Thoracic aorta (tissue), 2 donors: ENCODE measurements around the gene PBRM1. TPM values are rescaled to one million over a fixed set of nuclear protein-coding genes. Genes with fewer than 3 reads are reported as not detected.

Experiments
- ATAC-seq: fragments of 150-250 bp; one replicate; pipeline ENCODE4 v1.8.0; 2017; ENCODE audit warnings: low read depth; ENCODE audit not compliant: insufficient number of reproducible peaks, low FRiP score
- DNase-seq: peaks from one replicate; pipeline ENCODE4 v3.0.0-alpha.2; 2020; ENCODE audit warnings: low spot score
- H3K27ac ChIP-seq, 2 donors: fragments of 200-600 bp; sonication (generic); 1 replicate in 1 of 2; 2 replicates in 1 of 2; pipeline ENCODE4 v1.5.1; 2016; ENCODE audit warnings: mild to moderate bottlenecking in 2 of 2, moderate library complexity in 2 of 2
- H3K27me3 ChIP-seq: fragments of 200-600 bp; sonication (generic); replicated peaks from 2 replicates; pipeline ENCODE4 v1.6.0; 2016; ENCODE audit warnings: mild to moderate bottlenecking; ENCODE audit not compliant: insufficient read depth
- H3K36me3 ChIP-seq: fragments of 200-600 bp; sonication (generic); one replicate; pipeline ENCODE4 v1.5.1; 2016
- H3K4me1 ChIP-seq, 2 donors: fragments of 200-600 bp; sonication (generic); 1 replicate in 1 of 2; 2 replicates in 1 of 2; pipeline versions ENCODE4 v1.5.1 to v1.6.0; 2016; ENCODE audit warnings: low read depth in 2 of 2, mild to moderate bottlenecking in 1 of 2; ENCODE audit not compliant: control insufficient read depth in 1 of 2
- H3K4me3 ChIP-seq: fragments of 200-600 bp; sonication (generic); 2 replicates; pipeline ENCODE4 v1.5.1; 2016; ENCODE audit warnings: mild to moderate bottlenecking
- H3K9me3 ChIP-seq: fragments of 200-600 bp; sonication (generic); 2 replicates; pipeline ENCODE4 v1.5.1; 2016
- total RNA-seq, 2 donors: library from RNA; depleted of rRNA; stranded (reverse); fragments of >200 nt; gene quantifications; one replicate each; pipeline versions ENCODE4 v1.1.0 to v1.2.3, GENCODE V29; 2016
- TF ChIP-seq, protein P1 (sequence below): fragments of 200-600 bp; sonication (generic); IDR thresholded peaks from one replicate; pipeline ENCODE4 v1.5.1; 2019; ENCODE audit warnings: antibody characterized with exemption

PBRM1 gene
- total RNA-seq, 2 donors from 2014 or later = 84.5 to 87.2 TPM

DNA sequence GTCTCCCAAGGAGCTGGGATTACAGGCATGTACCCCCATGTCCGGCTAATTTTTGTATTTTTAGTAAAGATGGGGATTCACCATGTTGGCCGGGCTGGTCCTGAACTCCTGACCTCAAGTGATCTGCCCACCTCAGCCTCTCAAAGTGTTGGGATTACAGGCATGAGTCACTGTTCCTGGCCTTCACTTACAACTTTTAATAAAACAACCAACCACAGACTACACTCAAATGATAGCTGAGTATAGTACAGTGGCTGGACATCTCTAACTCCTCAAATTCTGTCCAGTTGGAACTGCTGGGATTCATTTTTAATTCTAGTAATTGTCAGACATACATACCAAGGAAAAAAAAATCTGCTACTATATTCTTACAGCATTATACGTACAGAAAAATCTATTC lies 71.0 kb downstream of the PBRM1 start:
- H3K4me3 ChIP-seq = no peak overlapping the region
- H3K36me3 ChIP-seq = peaks cover 47% of the 10 kb centered on the region
- TF ChIP-seq, protein P1, sequence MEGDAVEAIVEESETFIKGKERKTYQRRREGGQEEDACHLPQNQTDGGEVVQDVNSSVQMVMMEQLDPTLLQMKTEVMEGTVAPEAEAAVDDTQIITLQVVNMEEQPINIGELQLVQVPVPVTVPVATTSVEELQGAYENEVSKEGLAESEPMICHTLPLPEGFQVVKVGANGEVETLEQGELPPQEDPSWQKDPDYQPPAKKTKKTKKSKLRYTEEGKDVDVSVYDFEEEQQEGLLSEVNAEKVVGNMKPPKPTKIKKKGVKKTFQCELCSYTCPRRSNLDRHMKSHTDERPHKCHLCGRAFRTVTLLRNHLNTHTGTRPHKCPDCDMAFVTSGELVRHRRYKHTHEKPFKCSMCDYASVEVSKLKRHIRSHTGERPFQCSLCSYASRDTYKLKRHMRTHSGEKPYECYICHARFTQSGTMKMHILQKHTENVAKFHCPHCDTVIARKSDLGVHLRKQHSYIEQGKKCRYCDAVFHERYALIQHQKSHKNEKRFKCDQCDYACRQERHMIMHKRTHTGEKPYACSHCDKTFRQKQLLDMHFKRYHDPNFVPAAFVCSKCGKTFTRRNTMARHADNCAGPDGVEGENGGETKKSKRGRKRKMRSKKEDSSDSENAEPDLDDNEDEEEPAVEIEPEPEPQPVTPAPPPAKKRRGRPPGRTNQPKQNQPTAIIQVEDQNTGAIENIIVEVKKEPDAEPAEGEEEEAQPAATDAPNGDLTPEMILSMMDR = no peak
- H3K4me1 ChIP-seq = no peaks in the 10 kb centered on the region
- no peaks in the 10 kb centered on the region for H3K9me3 ChIP-seq
- H3K27ac ChIP-seq = no peak overlapping the region
- DNase-seq (no peak), ATAC-seq (no peak)
- H3K27me3 ChIP-seq = no peaks in the 10 kb centered on the region

DNA sequence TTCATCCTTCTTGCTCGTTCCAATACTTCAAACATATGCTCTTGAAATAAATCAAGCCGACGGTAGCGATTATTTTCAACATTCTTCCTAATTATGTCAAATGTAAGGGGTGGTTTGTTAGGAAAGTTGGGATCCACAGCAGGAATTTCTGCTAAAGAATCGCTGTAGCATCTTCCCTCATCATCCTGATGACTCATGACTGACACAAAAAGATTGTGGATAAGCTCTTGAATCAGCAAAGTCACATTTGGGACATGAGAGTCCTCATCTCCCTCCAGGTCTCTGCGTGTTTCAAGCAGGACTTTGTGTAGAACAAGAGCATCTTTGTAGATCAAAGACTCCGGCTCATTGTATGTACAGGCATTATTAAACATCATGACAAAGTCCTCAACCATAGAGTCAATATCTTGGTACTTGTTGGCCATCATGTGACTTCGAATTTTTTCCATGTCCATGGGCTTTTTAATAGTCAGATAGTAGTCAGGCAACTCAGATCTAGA lies 76.3 kb downstream of the PBRM1 start:
- TF ChIP-seq, protein P1 = no peak
- H3K27me3 ChIP-seq = no peaks in the 10 kb centered on the region
- H3K9me3 ChIP-seq = no peaks in the 10 kb centered on the region
- DNase-seq (no peak), ATAC-seq (no peak)
- peaks cover 0 to 3% of the 10 kb centered on the region in 2 donors for H3K4me1 ChIP-seq
- H3K4me3 ChIP-seq = no peak overlapping the region
- H3K36me3 ChIP-seq = peaks cover 38% of the 10 kb centered on the region
- no peak overlapping the region for H3K27ac ChIP-seq

DNA sequence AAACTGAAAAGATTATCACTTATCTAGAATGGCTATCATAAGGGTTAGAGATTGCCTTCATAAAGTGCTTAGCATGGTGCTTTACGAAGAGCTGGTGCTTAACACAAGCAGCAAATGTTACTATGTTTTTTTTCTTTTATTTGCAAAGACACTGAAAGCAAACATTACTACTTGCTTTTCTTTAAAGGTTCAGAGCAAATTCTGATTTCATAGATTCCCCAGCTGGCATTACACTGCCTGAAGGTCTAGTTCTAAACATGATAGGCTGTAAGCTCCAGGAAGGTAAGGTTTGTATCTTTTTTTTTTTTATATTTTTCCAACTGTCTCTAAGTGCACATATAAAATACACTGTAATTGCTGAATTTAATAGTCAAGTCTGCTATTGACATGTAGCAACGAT lies 77.4 kb downstream of the PBRM1 start:
- no peak overlapping the region for H3K27ac ChIP-seq
- H3K9me3 ChIP-seq = no peaks in the 10 kb centered on the region
- DNase-seq (no peak), ATAC-seq (no peak)
- TF ChIP-seq, protein P1 = no peak
- no peak overlapping the region for H3K4me3 ChIP-seq
- peaks cover 38% of the 10 kb centered on the region for H3K36me3 ChIP-seq
- H3K27me3 ChIP-seq = no peaks in the 10 kb centered on the region
- peaks cover 0 to 3% of the 10 kb centered on the region in 2 donors for H3K4me1 ChIP-seq

DNA sequence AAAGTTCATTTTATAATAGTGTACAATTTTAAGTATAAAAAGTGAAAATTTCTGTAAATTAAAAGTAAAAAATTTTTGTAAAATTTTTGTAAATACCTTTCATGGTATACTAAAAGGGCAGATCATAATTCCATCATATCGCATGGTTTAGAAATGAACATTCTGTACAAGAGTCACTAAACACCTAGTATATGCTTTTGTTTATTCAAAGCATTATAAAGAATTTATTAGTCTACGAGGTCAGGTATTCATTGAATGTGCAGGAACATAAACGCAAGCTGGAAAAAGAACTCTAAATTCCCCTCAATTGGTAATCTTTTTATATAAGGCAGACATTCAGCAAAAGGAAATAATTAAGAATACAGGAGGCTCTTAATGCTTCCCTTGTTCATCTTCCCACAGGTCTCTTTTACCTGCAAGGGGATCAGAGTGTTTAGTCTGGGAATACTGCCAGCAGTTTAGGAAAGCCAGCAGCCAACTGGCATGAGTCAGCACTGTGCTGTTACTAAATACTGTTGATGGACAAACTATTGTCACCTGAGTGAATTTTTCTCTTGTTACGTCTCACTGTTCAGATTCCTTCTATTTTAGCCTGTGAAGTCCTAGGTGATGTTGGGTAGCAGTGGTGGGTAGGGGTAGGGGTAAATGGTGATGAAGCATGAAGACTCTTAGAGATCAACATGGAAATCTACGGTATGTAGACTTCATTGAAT lies 79.2 kb downstream of the PBRM1 start:
- DNase-seq (no peak), ATAC-seq (no peak)
- Histone ChIP-seq H3K27ac (no peak overlapping the region), H3K36me3 (peaks cover 39% of the 10 kb centered on the region), H3K4me1 (peaks cover 0 to 3% of the 10 kb centered on the region in 2 donors), H3K4me3 (no peak overlapping the region), H3K27me3 (no peaks in the 10 kb centered on the region), H3K9me3 (no peaks in the 10 kb centered on the region)
- TF ChIP-seq, protein P1 = no peak

DNA sequence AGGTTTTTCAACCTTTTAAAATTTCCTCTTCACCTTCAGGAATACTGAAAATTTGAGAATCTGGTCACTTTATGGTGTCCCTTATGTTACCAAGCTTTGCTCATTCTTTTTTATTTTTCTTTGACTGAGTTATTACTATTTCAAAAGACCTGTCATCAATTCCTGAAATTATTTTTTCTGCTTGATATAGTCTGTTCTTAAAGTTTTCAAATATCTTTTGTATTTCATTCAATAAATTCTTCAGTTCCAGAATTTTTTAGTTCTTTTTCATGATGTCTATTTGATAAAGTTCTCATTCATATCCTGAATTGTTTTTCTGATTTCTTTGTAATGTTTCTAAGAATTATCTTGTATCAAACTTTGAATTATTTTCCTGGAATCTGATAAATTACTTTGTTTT lies 85.5 kb downstream of the PBRM1 start:
- no peak for DNase-seq
- Histone ChIP-seq H3K4me3 (no peak overlapping the region), H3K4me1 (no peaks in the 10 kb centered on the region), H3K27ac (no peak overlapping the region), H3K27me3 (no peaks in the 10 kb centered on the region), H3K36me3 (peaks cover 16% of the 10 kb centered on the region), H3K9me3 (peaks cover 2% of the 10 kb centered on the region)
- ATAC-seq = no peak
- TF ChIP-seq, protein P1 = no peak
